GM21723 (cell line): ENCODE results near the gene CERCAM.

Experiments used
- ATAC-seq: cut with Tn5 transposase; IDR thresholded peaks from one replicate; pipeline ENCODE4 v1.9.1; 2021; ENCODE audit warnings: mild to moderate bottlenecking, moderate library complexity; ENCODE audit not compliant: unreplicated experiment

CERCAM gene

DNA sequence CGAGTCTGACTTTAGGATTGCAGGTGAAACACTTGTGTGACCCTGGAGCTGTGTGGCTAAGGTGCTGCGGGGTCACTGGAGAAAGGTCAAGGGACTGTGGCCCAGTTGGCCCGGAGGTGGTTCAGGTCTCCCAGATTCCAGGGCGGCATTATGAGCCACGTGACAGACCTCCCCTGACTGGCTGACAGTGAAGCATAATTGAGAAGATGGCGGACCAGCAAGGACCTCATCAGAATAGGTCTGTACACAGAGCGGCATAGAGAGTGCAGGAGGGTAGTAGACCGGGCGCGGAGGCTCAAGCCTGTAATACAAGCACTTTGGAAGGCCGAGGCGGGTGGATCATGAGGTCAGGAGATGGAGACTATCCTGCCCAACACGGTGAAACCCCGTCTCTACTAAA is 34.3 kb downstream of the CERCAM start:
- no peak for ATAC-seq

DNA sequence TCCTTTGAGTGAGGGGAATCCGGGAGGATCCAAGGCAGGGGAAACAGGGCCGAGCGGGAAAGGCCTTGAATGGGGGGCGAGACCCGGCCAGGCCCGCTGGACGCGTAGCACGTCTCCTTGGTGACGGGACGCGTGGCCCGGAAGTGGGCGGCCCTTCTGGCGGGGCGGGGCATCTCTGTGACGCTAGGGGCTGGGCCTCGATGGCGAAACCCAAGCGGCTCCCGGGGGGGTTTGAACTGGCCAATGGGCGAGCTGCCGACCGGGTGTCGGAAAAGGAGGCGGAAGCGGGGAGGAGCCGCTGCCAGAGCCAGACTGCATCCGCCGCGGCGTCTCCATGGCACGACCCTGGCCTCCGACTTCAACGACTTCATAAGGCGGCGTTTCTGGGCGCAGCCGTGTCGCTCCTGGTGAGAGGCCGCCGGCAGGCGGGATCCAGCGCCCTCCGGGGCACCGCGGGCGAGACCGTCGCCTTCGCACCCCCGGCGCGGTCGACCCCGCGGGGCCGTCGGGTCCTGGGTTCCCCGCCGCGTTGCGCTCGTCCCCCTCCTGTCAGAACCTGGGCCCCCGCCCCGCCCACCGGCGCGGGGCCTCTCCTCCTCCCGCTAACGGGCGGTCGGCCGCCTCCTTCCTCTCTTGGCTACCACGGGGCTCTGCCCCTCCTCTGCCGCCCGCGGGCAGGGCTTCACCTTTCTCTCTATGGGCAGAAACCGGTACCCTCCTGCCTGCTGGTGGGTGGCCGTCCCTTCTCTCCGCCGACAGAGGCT is 35.4 kb downstream of the CERCAM start, which contains the start of gene ODF2:
Gene ODF2 (plus strand): TSS at position 158 of the 764 bp plus-strand sequence. CDS start 86 bp downstream, at position 244.
- peak; percentile 78 for ATAC-seq

DNA sequence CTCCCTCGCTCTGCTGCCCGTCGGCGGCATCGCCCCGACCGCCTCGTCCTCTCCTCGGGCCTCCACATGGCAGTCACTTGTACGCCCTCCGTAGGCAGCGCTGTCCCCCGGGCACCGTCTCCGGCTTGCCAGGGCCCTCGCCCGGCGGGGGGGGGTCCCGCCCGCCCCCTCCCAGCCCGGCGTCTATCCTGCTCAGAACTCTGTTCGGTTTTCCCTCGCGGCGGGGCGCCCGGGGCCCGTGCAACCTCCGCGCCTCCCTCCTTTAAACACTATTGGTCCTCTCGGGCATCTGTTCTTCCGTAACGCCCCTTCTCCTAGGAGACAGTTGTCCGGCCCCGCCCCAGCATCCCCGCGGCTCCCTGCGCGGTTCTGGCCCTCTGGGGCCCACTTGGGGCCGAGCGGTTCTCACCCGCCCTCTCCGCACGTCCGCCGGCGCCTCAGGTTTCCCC is 36.0 kb downstream of the CERCAM start:
- ATAC-seq = peak; percentile 71

DNA sequence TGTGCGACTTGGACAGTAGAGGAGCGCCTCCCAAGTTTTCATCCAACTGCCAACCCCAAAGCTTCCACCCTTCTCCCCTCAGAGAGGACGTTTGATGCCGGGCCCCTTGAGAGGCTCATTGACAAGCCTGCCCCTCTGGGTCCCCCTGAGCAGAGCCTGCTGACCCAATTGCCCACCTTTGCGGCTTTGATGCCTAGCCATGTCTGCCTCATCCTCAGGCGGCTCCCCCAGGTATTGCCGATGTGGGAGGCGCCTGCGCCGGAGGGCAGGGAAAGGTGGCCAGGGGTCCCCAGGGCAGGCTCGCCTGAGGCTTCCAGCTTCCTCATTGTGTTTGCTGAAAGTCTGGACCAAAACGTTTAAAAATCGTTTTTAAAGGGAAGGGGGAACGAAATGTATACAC is 36.5 kb downstream of the CERCAM start:
- no peak for ATAC-seq

DNA sequence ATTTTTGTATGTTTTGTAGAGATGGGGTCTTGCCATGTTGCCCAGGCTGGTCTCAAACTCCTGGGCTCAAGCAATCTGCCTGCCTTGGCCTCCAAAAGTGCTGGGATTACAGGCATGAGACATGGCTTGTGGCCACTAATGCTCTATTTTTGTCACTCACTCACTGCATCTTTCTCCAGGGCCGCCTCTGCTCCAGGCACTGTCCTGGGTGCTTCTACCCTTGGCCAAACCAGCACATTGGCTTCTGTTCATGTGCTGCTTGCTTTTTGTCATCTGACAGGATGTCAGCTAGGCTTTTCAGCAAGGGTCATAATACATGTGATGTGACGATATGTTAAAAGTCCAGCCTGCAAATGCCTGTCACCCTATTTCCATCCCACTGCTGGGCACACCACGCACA is 38.4 kb downstream of the CERCAM start:
- no peak for ATAC-seq

DNA sequence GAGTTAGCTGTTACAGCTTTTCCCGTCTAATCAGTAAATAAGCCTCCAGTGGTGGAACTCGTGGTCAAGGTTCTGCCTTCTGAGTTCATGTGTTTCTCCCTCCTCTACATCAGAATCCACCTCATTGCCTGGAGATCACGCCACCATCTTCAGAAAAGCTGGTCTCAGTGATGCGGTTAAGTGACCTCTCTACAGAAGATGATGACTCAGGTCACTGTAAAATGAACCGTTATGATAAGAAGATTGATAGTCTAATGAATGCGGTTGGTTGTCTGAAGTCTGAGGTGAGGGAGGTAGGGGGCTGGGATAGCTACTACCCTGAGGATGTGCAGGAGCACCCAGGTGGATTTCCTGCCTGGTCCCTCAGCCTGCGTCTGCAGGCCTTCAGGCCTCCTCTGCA is 48.4 kb downstream of the CERCAM start:
- no peak for ATAC-seq

DNA sequence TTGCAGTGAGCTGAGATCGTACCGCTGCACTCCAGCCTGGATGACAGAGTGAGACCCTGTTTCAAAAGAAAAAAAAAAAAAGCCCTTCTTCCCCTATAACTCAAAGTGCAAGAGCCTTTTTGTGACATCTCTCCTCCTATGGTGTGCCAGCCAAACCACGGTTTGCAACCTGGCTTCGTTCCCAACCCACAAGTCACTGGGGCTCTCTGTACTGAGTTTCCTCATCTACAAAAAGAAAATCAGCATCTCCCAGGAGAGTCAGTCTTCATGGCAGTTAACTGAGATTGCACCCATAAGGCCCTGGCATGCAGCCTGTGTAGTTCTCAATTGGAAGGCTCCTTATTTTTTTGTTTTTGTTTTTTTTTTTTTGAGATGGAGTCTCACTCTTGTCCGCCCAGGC is 49.9 kb downstream of the CERCAM start:
- ATAC-seq = no peak

DNA sequence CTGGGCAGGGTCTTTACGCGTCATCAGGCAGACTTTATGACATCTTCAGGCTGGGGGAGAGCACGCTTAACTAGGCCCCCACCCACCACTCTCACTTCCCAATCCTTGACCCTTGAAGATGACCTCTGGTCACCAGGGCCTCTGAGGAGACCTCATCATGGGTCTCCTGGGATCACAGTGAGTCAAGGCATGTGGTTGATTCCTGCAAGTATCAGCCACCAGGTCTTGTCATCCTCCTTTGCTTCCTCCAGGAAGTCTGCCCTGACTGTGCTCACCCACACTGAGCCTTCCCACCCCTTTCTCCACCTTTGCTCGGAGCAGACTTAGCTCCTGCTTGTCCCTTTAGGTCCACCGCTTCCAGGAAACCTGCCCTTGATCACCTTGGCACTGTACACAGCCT is 52.4 kb downstream of the CERCAM start:
- no peak for ATAC-seq

DNA sequence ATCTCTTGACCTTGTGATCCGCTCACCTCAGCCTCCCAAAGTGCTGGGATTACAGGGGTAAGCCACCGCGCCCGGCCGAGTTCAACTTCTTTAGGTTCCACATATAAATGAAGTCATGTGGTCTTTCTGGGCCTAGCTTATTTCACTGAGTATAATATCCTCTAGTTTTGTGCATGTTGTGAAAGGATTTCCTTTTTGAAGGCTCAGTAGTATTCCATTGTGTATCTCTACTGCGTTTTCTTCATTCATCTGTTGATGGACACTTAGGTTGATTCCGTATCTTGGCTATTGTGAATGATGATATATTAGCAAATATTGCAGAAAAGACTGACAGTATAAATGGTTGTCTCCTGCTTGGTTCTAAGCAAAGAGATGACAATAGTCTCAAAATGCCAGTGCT is 55.2 kb downstream of the CERCAM start:
- ATAC-seq = no peak

DNA sequence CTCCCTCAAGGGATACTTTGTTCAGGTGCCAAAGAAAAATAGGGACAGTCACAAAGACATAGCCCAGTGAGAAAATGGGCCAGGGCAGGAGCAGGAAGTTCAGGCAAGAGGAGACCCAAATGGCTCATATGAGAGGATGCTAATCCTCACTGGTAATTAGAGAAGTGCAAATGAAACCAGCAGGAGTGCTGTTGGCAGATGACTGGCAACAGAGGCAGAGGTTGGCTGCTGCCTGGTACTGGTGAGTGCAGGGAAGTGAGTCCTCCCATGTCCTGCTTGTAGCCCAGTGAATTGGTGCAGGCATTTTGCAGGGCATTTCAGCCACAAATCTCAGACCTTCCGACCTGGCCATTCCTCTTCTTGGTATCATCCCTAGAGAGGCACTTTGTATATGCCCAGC is 58.6 kb downstream of the CERCAM start:
- no peak for ATAC-seq

DNA sequence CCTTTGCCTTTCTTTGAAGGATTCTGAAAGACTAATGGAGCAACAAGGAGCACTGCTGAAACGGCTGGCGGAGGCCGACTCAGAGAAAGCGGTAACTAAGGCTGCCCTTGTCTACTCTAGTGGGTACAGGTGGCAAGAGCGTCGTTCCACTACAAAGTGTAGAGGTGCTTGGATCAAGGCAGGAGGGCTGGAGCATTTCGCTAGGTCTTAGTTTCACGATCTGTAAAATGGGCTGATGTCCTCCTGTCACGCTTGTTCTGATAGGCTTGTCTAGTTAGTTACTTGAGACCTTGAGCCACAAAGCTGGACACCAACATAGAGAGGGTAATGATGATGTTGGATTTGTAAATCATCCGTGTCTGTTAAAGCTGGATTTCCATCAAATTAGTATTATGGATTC is 60.9 kb downstream of the CERCAM start:
- no peak for ATAC-seq

DNA sequence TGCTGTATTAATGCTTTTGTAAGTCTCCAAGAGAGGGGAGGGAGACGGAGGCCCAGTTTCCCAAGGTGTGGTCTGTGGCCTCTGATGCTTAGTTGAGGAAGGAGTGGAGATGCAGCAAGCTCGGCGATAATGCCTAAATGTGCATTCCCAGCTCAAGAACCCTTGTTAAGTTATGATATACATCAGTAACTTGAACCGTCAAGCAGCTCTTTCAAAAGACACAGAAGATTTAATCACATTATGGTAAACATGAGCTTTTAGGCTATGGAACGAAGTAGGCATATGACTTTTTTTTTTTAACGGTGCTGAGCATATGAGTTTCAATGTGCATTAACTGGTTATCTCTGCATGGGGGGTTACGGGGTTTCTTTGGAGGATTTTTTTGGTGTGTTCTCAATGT is 61.5 kb downstream of the CERCAM start:
- ATAC-seq = no peak

DNA sequence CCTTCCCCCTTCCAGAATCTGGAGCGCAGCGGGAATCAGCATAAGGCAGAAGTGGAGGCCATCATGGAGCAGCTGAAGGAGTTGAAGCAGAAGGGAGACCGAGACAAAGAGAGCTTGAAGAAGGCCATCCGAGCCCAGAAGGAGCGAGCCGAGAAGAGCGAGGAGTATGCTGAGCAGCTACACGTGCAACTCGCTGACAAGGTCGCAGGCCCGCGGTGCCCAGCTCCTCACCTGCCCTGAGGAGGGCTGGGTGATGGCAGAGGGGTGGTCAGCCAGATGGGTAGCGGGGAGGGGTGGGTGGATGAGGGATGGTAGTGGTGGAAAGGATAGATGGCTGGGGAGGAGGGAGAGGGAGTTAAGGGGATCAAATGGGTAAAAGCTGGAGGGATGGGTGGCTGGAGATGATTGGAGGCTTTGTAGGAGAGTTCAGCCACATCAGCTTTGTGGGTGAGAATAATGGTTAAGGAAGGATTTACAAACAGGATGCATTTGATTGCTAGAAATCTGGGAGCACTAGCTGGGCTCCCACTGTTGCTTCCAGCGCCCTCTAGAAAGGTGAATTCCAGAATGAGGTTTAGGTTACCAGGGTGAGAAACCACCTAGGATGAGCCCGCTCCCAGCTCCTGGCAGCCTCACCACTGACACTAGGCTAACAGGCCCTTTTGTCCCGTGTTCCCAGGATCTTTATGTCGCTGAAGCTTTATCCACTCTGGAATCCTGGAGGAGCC is 64.2 kb downstream of the CERCAM start:
- ATAC-seq = no peak

DNA sequence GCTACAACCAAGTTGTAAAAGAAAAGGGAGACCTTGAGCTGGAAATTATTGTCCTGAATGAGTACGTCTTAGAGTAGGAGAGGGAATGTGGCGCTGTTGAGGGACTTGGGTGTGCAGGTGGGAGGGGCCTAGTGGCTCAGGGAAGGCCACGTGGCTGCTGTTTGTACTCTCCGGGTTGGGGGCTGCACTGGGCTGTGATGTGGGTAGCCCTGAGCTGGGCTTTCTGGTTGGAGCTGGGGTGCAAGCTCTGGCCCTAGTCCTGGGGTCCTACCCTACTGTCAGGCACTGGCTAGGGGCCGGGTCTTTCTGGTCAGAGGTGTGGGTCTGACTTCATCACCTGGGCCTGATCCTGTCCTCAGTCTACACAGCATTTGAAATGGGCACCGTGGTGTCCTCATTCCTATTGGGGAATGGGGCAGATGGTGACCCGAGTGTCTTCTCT is 64.8 kb downstream of the CERCAM start:
- no peak for ATAC-seq

DNA sequence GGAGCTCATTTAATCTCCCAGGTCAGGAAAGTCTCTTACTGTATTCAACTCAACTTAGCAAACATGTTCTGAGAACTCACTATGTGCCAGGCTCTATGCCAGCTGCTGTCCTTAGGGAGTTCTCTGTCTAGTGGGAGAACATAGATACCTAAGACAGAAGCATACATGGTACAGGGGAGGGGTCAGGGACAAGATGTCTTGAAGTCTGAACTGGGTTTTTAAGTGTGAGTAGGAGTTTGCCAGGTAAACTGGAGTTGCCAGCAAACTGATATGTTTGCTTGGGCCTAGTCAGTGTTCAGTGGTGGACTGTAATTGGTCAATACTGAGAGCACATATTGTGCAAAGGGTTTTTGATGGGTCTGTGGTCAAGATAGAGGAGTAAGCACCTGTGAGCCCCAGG is 65.5 kb downstream of the CERCAM start:
- ATAC-seq = no peak
